PC-9 (cell line): ENCODE data around the gene GMDS. TPM values are rescaled to one million over a fixed set of nuclear protein-coding genes. Genes with fewer than 3 reads are reported as not detected.

ENCODE experiments used
- BruUV-seq: library from RNA; stranded (reverse); fragments of 400-500 nt; replicated peaks from 2 replicates; lab custom pipeline; 2021; lab: Mats Ljungman, UMichigan
- CTCF ChIA-PET: fragments of 300-600 bp; sonication (Branson Sonifier 250); formaldehyde crosslinking; loops from one replicate; lab custom pipeline; 2022; ENCODE audit warnings: antibody characterized with exemption; lab: Charles Lee
- POLR2A ChIA-PET: fragments of 300-600 bp; sonication (Branson Sonifier 250); formaldehyde crosslinking; loops from one replicate; lab custom pipeline; 2022; ENCODE audit warnings: antibody characterized with exemption; ENCODE audit not compliant: unreplicated experiment; lab: Charles Lee
- DNase-seq, 2 experiments: peaks; one replicate each; pipeline versions ENCODE4 v3.0.0 to v3.0.0-alpha.2; 2015 to 2022; ENCODE audit warnings: mixed read lengths in 1 of 2
- H2AFZ ChIP-seq: fragments of 200-600 bp; sonication (generic); 2 replicates; pipeline ENCODE4 v1.8.1; 2017; ENCODE audit warnings: antibody characterized with exemption
- H3F3A ChIP-seq: fragments of 200-600 bp; sonication (generic); 2 replicates; pipeline ENCODE4 v1.8.1; 2017; ENCODE audit warnings: antibody characterized with exemption, mild to moderate bottlenecking, low read depth; ENCODE audit not compliant: insufficient read depth
- H3K27ac ChIP-seq: fragments of 200-600 bp; sonication (generic); 2 replicates; pipeline ENCODE4 v1.6.1; 2016; ENCODE audit warnings: mixed run types
- H3K27me3 ChIP-seq: fragments of 200-600 bp; sonication (generic); 2 replicates; pipeline ENCODE4 v1.6.1; 2016; ENCODE audit warnings: low read depth, mixed run types; ENCODE audit not compliant: insufficient read depth
- H3K36me3 ChIP-seq: fragments of 200-600 bp; sonication (generic); 2 replicates; pipeline ENCODE4 v1.6.1; 2016; ENCODE audit warnings: low read depth, mixed run types
- H3K4me1 ChIP-seq: fragments of 200-600 bp; sonication (generic); replicated peaks from 2 replicates; pipeline ENCODE4 v1.6.1; 2016; ENCODE audit warnings: mixed run types; ENCODE audit not compliant: insufficient read depth
- H3K4me2 ChIP-seq: fragments of 200-600 bp; sonication (generic); 2 replicates; pipeline ENCODE4 v1.6.1; 2017; ENCODE audit warnings: mixed run types
- H3K4me3 ChIP-seq: fragments of 200-600 bp; sonication (generic); 2 replicates; pipeline ENCODE4 v1.6.1; 2016; ENCODE audit warnings: mixed run types
- H3K79me2 ChIP-seq: fragments of 200-600 bp; sonication (generic); 2 replicates; pipeline ENCODE4 v1.6.1; 2017; ENCODE audit warnings: low read depth, mixed run types
- H3K9me2 ChIP-seq: fragments of 200-600 bp; sonication (generic); 2 replicates; pipeline ENCODE4 v1.8.1; 2017; ENCODE audit warnings: mild to moderate bottlenecking; ENCODE audit not compliant: insufficient read depth
- H3K9me3 ChIP-seq: fragments of 200-600 bp; sonication (generic); 2 replicates; pipeline ENCODE4 v1.8.1; 2016; ENCODE audit warnings: low read depth; ENCODE audit not compliant: insufficient read depth
- H4K20me1 ChIP-seq: fragments of 200-600 bp; sonication (generic); 2 replicates; pipeline ENCODE4 v1.8.1; 2017; ENCODE audit not compliant: insufficient read depth
- EZH2 ChIP-seq: fragments of 200-600 bp; sonication (generic); IDR thresholded peaks from 2 replicates; pipeline ENCODE4 v1.8.0; 2017; ENCODE audit warnings: antibody characterized with exemption, low read depth
- intact Hi-C: fragments of 100-400 bp; cut with micrococcal nuclease; formaldehyde crosslinking; loops from one replicate; pipeline ENCODE4 v1.10.0; 2022; ENCODE audit not compliant: unreplicated experiment
- total RNA-seq: library from RNA; stranded (reverse); gene quantifications from 2 replicates; pipeline ENCODE4 v1.2.3, GENCODE V29; 2021
- TF ChIP-seq, protein P1 (sequence below): fragments of 200-600 bp; sonication (generic); conservative IDR thresholded peaks from 2 replicates; pipeline ENCODE4 v1.6.1; 2017; ENCODE audit warnings: mixed run types, antibody characterized with exemption, mild to moderate bottlenecking, moderate library complexity

GMDS gene
- total RNA-seq, 1 experiment from 2014 or later = 30.1 TPM

DNA sequence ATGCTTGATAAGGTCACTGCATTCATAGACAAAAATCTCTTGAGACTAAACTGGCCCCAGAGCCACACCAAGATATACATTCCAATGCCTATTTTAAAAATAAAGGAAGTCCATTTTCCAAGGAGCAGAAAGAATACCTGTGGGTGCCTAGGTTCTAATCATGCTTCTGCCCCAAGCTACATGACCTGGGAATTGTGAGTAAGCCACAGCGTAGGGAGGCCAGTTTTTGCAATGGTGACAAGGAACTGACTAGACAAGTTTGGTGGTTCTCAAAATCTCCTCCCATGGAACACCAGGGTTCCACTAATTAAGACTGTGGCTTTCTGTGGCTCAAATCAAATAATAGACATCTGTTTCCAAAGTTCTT, 83.3 kb downstream of the GMDS start:
- BruUV-seq = no TSS peak

DNA sequence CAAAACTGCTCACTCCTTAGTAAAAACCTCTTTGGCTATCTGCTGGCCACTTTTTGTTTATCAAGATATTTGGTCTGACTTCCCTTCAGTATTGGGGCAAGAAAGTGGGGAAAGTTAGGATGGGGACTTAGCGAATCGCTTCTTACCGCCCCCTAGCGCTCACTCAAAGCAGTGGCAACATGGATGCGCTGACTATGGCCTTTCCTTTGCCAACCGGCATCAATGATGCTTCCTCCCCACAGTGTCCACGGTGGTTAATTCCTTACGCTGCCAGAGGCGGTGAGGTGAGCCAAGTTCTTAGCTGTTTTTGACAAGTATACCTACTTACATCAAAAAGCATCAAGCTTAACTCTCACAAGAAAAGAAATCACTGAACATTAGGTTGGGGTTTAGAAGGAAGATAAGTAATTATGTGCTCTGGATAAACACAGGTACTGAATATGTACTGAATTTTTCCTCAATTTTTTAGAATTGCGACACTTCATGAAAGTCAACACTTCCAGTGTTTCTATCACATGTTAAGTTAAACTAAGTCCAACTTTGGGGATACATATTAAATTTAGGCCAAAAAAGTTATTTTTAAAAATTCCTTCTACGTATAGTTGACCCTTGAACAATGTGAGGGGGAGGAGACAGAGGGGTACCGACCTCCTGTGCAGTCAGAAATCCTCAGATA, 86.7 kb downstream of the GMDS start:
- POLR2A ChIA-PET = no interaction called here
- Histone ChIP-seq H3K4me3 (no peak overlapping the region), H4K20me1 (no peaks in the 10 kb centered on the region; the same call in 1 of the 2 replicates), H3F3A (peaks cover 18% of the 10 kb centered on the region; the same call in 1 of the 2 replicates), H3K79me2 (0 out of 2 replicates have a peak, but pooled peaks cover 15% of the 10 kb centered on the region), H3K4me2 (no peak overlapping the region), H3K27ac (no peak overlapping the region), H3K9me2 (no peaks in the 10 kb centered on the region), H3K27me3 (no peaks in the 10 kb centered on the region), H3K36me3 (no peaks in the 10 kb centered on the region), H3K4me1 (peaks cover 37% of the 10 kb centered on the region), H3K9me3 (no peaks in the 10 kb centered on the region), H2AFZ (no peak overlapping the region)
- CTCF ChIA-PET = interaction anchor here (0.6 kb wide), 1 partner anchor 535 kb away, joined by 3 read pairs; no protein-coding TSS in a partner anchor
- DNase-seq = no peak
- BruUV-seq = no TSS peak
- no peak for TF ChIP-seq EZH2
- TF ChIP-seq, protein P1, sequence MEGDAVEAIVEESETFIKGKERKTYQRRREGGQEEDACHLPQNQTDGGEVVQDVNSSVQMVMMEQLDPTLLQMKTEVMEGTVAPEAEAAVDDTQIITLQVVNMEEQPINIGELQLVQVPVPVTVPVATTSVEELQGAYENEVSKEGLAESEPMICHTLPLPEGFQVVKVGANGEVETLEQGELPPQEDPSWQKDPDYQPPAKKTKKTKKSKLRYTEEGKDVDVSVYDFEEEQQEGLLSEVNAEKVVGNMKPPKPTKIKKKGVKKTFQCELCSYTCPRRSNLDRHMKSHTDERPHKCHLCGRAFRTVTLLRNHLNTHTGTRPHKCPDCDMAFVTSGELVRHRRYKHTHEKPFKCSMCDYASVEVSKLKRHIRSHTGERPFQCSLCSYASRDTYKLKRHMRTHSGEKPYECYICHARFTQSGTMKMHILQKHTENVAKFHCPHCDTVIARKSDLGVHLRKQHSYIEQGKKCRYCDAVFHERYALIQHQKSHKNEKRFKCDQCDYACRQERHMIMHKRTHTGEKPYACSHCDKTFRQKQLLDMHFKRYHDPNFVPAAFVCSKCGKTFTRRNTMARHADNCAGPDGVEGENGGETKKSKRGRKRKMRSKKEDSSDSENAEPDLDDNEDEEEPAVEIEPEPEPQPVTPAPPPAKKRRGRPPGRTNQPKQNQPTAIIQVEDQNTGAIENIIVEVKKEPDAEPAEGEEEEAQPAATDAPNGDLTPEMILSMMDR = no peak; the same call in 1 of the 2 replicates
- intact Hi-C loops = no loop called here

More for the DNA sequence above, 83.3 kb downstream of the GMDS start:
- peak; percentile 46 to 69 for DNase-seq
- intact Hi-C loops = no loop called here
- Histone ChIP-seq H3K36me3 (no peaks in the 10 kb centered on the region), H4K20me1 (no peaks in the 10 kb centered on the region), H3K79me2 (0 out of 2 replicates have a peak, but pooled peaks cover 15% of the 10 kb centered on the region), H3K4me1 (peaks cover 36% of the 10 kb centered on the region), H3K4me3 (no peak overlapping the region), H3K9me2 (no peaks in the 10 kb centered on the region), H3F3A (peaks cover 18% of the 10 kb centered on the region; the same call in 1 of the 2 replicates), H3K4me2 (peak overlapping the region; percentile 43), H2AFZ (no peak overlapping the region), H3K27me3 (no peaks in the 10 kb centered on the region), H3K27ac (peak overlapping the region; percentile 75), H3K9me3 (no peaks in the 10 kb centered on the region)
- no peak for TF ChIP-seq EZH2
- TF ChIP-seq, protein P1 = no peak
- POLR2A ChIA-PET = no interaction called here
- CTCF ChIA-PET = no interaction called here

DNA sequence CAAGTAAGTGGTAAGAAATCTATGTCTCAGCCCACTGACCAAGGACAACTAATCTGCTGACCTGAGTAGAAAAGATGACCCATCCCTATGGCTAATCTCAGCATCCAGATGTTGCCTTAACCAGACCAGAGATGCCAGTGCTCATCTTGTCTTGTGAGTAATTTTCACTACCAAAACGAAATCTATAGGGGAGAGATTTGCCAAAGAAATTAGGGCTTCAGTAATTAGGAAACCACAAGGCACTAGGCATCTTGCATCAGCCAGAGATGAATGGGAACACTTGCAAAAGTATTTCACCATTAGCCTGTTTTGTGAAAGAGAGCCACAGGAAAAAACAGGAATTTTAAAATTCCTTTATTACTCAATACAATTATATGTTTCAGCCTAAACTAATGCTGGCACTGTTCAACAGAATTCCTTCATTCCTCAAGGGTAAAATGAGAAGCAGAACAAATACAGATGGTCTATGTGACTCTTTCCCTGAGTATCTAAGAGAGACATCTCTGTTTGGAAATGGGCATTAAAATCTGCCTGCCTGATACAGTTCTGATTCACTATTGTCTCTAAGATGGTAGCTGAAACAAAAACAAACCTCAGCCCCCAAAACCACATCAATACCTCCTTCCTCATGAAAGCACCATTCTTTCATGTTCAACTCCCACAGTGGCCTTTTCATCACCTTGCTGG, 87.8 kb downstream of the GMDS start:
- Histone ChIP-seq H3F3A (peaks cover 12% of the 10 kb centered on the region; the same call in 1 of the 2 replicates), H3K4me2 (peak overlapping the region; percentile 26), H3K79me2 (0 out of 2 replicates have a peak, but pooled peaks cover 10% of the 10 kb centered on the region), H3K9me2 (no peaks in the 10 kb centered on the region), H4K20me1 (no peaks in the 10 kb centered on the region; the same call in 1 of the 2 replicates), H2AFZ (no peak overlapping the region), H3K4me3 (no peak overlapping the region), H3K27me3 (no peaks in the 10 kb centered on the region), H3K36me3 (no peaks in the 10 kb centered on the region), H3K27ac (peak overlapping the region; percentile 68), H3K9me3 (no peaks in the 10 kb centered on the region), H3K4me1 (peaks cover 29% of the 10 kb centered on the region)
- ChIA-PET CTCF (no interaction called here), POLR2A (no interaction called here)
- no TSS peak for BruUV-seq
- intact Hi-C loops = no loop called here
- peak in 1 of 2 experiments; percentile 37 for DNase-seq
- no peak for TF ChIP-seq EZH2
- TF ChIP-seq, protein P1 = no peak
